Tibial nerve (tissue), 4 donors: ENCODE results near the gene ABLIM2. TPM values are rescaled to one million over a fixed set of nuclear protein-coding genes. Genes with fewer than 3 reads are reported as not detected.

ENCODE experiments used
- DNase-seq, 2 donors: peaks; one replicate each; pipeline ENCODE4 v3.0.0-alpha.2; 2019; ENCODE audit warnings: low spot score in 2 of 2
- H3K27ac ChIP-seq, 4 donors: fragments of 200-600 bp; sonication (generic) in 3 of 4; one replicate each; pipeline ENCODE4 v1.5.1; 2017 to 2019; ENCODE audit warnings: mild to moderate bottlenecking in 1 of 4
- H3K27me3 ChIP-seq, 2 donors: fragments of 200-600 bp; sonication (generic) in 1 of 2; one replicate each; pipeline versions ENCODE4 v1.5.1 to v1.6.0; 2017 to 2019
- H3K36me3 ChIP-seq, 3 donors: fragments of 200-600 bp; sonication (generic); one replicate each; pipeline ENCODE4 v1.5.1; 2018 to 2019
- H3K4me1 ChIP-seq, 4 donors: fragments of 200-600 bp; sonication (generic) in 3 of 4; one replicate each; pipeline ENCODE4 v1.5.1; 2017 to 2019
- H3K4me3 ChIP-seq, 4 donors: fragments of 200-600 bp; sonication (generic) in 3 of 4; one replicate each; pipeline ENCODE4 v1.5.1; 2017 to 2019; ENCODE audit warnings: mild to moderate bottlenecking in 1 of 4, moderate library complexity in 1 of 4
- H3K9me3 ChIP-seq, 4 donors: fragments of 200-600 bp; sonication (generic) in 3 of 4; one replicate each; pipeline ENCODE4 v1.5.1; 2017 to 2019
- CTCF ChIP-seq, 5 experiments: fragments of 200-600 bp in 3 of 5; fragments of 450-650 bp in 2 of 5; sonication (generic) in 3 of 5; IDR thresholded peaks; one replicate each; pipeline ENCODE4 v1.5.1; 2016 to 2019; ENCODE audit warnings: antibody characterized with exemption in 5 of 5, mild to moderate bottlenecking in 3 of 5, moderate library complexity in 2 of 5
- EP300 ChIP-seq, 2 donors: sonication (generic); formaldehyde crosslinking; IDR thresholded peaks; one replicate each; pipeline ENCODE4 v1.6.1; 2017; ENCODE audit warnings: antibody characterized with exemption in 2 of 2, mild to moderate bottlenecking in 1 of 2
- POLR2A ChIP-seq, 2 donors: fragments of 450-650 bp; IDR thresholded peaks; one replicate each; pipeline ENCODE4 v1.6.1; 2017; ENCODE audit warnings: antibody characterized with exemption in 2 of 2, mild to moderate bottlenecking in 2 of 2, moderate library complexity in 2 of 2
- WGBS, 2 donors: methylation state at CpG; one replicate each; pipeline ENCODE4 v1.1.5; 2018; 5-methylcytosine and 5-hydroxymethylcytosine counted together
- total RNA-seq, 4 donors: library from RNA; depleted of rRNA; stranded (reverse); fragments of >200 nt; gene quantifications; one replicate each; pipeline ENCODE4 v1.1.0, GENCODE V29; 2016

The ABLIM2 gene
- total RNA-seq, 4 donors from 2014 or later, result 29.1 to 125 (median 41.7) TPM

DNA sequence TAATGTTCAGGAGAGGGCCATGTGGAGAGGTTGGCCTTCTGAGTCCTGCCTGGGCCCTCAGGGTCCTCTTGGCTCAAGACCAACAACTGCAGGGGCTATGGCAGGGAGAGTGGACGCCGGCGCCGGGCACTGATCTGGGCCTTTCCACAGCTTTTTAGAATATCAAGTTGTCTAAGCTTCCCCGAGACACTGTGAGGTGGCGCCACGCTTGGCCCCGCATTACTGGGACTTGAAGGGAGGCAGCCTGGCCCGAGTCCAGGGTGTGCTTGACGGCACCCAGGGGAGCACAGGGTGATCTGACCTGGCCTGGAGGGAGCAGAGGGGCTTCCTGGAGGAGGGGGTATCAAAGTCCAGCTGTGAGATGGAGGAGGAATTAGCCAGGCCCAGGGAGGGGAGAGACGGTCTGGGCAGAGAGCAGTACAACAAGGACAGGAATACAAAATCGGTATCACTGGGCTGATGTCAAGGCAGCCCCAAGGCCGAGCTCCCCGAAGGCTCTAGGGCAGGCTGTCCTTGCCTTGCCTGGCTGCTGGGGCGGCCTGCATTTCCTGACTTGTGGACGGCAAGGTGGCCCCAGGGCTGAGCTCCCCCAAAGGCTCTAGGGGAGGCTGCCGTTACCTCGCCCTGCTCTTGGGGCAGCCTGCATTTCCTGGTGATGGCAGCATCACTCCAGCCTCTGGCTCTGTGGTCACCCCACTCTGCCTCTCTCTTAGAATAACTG, 28.1 kb downstream of the ABLIM2 start:
- Histone ChIP-seq H3K9me3 (no peaks in the 10 kb centered on the region), H3K27me3 (no peaks in the 10 kb centered on the region), H3K4me1 (peaks cover 0 to 12% (median 0%) of the 10 kb centered on the region in 4 donors), H3K27ac (no peak overlapping the region), H3K36me3 (peaks cover 0 to 7% (median 0%) of the 10 kb centered on the region in 3 donors), H3K4me3 (no peak overlapping the region)
- no peak for DNase-seq
- TF ChIP-seq CTCF (IDR thresholded peaks at IDR 0.05) (no peak), EP300 (IDR thresholded peaks at IDR 0.05) (no peak), POLR2A (IDR thresholded peaks at IDR 0.05) (no peak)
- WGBS, 2 donors, result 77 to 81% methylated on average over 14 to 18 of the region's 18 CpGs

DNA sequence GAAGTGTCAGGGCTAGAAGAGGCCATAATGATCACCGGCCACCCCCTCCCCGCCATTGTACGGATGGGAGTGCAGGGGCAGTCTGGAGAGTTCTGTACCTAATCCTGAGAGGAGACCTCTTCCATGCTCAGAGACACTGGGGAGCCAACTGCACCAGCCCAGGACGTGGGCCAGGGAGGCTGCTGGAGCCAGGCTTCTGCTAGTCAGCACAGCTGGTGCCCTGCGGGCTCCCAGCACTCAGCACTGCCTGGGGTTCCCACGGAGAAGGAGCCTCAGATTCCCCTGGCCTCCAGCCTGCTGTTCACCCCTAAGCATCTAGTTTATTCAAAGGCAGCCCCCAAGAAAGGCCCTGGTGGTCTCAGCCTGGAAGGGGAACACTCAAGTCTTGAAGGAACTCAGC, 28.8 kb downstream of the ABLIM2 start:
- DNase-seq, result no peak
- WGBS, 2 donors, result 79 to 89% methylated on average over 2 to 6 of the region's 6 CpGs
- peaks cover 0 to 11% (median 0%) of the 10 kb centered on the region in 3 donors for H3K36me3 ChIP-seq

DNA sequence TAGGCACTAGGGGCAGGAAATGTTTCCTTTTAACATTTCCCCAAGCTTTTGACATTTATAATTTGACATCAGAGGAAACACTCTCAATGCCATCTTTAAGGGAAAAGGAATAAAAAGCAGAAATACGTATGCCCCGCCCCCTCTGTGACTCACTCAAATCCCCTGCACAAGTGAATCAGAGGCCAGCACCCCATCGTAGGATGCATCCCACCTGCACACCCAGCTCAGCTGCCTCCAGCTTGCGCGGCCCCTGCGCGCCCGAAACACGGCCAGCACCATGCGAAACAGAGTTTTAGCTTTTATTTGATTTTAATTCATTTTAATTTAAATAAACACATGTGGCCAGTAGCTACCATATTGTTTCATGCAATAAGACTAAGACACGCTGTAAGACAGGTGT, 29.5 kb downstream of the ABLIM2 start:
- no peak overlapping the region for H3K27ac ChIP-seq
- no peak overlapping the region for H3K4me3 ChIP-seq
- no peaks in the 10 kb centered on the region for H3K9me3 ChIP-seq
- H3K27me3 ChIP-seq, result no peaks in the 10 kb centered on the region
- whole genome bisulfite sequencing, 2 donors, result 86 to 91% methylated on average over 11 of the region's 11 CpGs
- H3K36me3 ChIP-seq, result peaks cover 0 to 11% (median 0%) of the 10 kb centered on the region in 3 donors
- TF ChIP-seq CTCF (IDR thresholded peaks at IDR 0.05) (no peak), POLR2A (IDR thresholded peaks at IDR 0.05) (no peak), EP300 (IDR thresholded peaks at IDR 0.05) (no peak)
- no peak for DNase-seq
- H3K4me1 ChIP-seq, result peaks cover 0 to 12% (median 0%) of the 10 kb centered on the region in 4 donors

More for the DNA sequence above, 28.8 kb downstream of the ABLIM2 start:
- peaks cover 0 to 12% (median 0%) of the 10 kb centered on the region in 4 donors for H3K4me1 ChIP-seq
- no peaks in the 10 kb centered on the region for H3K27me3 ChIP-seq
- H3K27ac ChIP-seq, result no peak overlapping the region
- no peak for TF ChIP-seq CTCF (IDR thresholded peaks at IDR 0.05)
- TF ChIP-seq POLR2A (IDR thresholded peaks at IDR 0.05), result no peak
- no peak for TF ChIP-seq EP300 (IDR thresholded peaks at IDR 0.05)
- no peak overlapping the region for H3K4me3 ChIP-seq
- H3K9me3 ChIP-seq, result no peaks in the 10 kb centered on the region

DNA sequence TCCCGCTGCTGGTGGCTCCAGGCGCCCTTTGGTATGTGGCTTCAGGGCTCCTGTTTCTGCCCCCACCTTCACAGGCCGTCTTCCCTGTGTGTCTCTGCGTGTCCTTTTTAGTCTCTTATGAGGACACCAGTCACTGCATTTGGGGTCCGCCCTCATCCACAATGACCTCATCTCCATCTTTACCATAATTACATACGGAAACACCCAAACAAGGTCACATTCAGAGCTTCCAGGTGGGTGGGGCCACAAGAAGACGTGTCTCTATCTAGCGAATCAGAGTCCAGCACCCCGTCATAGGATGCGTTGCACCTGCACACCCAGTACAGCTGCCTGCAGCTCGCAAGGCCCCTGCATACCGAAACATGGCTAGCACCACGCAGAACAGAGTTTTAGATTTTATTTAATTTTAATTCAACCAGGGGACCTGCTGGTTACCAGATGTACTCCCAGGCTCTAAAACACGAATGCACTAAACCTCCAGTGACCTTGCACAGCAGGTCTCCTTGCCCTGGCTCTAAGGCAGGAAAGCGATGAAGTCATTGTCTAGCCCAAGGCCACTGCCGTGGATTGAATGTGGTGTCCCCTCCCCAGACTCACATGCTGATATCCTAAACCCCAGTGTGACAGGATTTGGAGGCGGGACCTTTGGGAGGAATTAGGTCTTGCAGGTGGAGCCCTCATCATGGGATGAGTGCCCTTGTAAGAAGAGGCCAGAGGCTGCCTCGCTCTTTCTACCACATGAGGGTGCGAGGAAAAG, 30.3 kb downstream of the ABLIM2 start:
- H3K4me3 ChIP-seq, result no peak overlapping the region
- WGBS, 2 donors, result 78% methylated on average over 17 to 19 of the region's 19 CpGs
- no peaks in the 10 kb centered on the region for H3K9me3 ChIP-seq
- TF ChIP-seq CTCF (IDR thresholded peaks at IDR 0.05) (no peak), EP300 (IDR thresholded peaks at IDR 0.05) (no peak), POLR2A (IDR thresholded peaks at IDR 0.05) (no peak)
- H3K27ac ChIP-seq, result no peak overlapping the region
- peaks cover 0 to 11% (median 0%) of the 10 kb centered on the region in 3 donors for H3K36me3 ChIP-seq
- H3K27me3 ChIP-seq, result no peaks in the 10 kb centered on the region
- H3K4me1 ChIP-seq, result peaks cover 0 to 11% (median 0%) of the 10 kb centered on the region in 4 donors
- DNase-seq, result no peak
